Measurements from ENCODE around the gene PPIF.

Gene PPIF

GRCh38 chr10:79313911-79314439 is 33.3 kb upstream of the PPIF start:
- POLR2A ChIA-PET: no interaction called here
- DNase-seq (ENCODE audit: extremely low spot score): no peak
- CTCF ChIA-PET: no interaction called here
- TF ChIP-seq BHLHE40 (IDR thresholded peaks at IDR 0.05; ENCODE audit: borderline replicate concordance) (no peak), FOXA1 (IDR thresholded peaks at IDR 0.05) (no peak)

- POLR2A ChIA-PET: no interaction called here
- DNase-seq (ENCODE audit: extremely low spot score): no peak
- no peak for TF ChIP-seq FOXM1 (IDR thresholded peaks at IDR 0.05; ENCODE audit: borderline replicate concordance)
- TF ChIP-seq ZNF384 (IDR thresholded peaks at IDR 0.05): no peak
- TF ChIP-seq BHLHE40 (IDR thresholded peaks at IDR 0.05; ENCODE audit: borderline replicate concordance): no peak
- no peak for TF ChIP-seq FOXK2 (IDR thresholded peaks at IDR 0.05)
- TF ChIP-seq FOXA1 (IDR thresholded peaks at IDR 0.05): no peak
- no peak for TF ChIP-seq PKNOX1 (IDR thresholded peaks at IDR 0.05)
- no peak for TF ChIP-seq TARDBP (IDR thresholded peaks at IDR 0.05)
Measured at GRCh38 chr10:79314761-79315601, 32.3 kb upstream of the PPIF start.

GRCh38 chr10:79315602-79315920 is 31.7 kb upstream of the PPIF start:
- POLR2A ChIA-PET: no interaction called here
- TF ChIP-seq BHLHE40 (IDR thresholded peaks at IDR 0.05; ENCODE audit: borderline replicate concordance) (no peak), ZNF384 (IDR thresholded peaks at IDR 0.05) (no peak), SP1 (IDR thresholded peaks at IDR 0.05) (no peak), FOXM1 (IDR thresholded peaks at IDR 0.05; ENCODE audit: borderline replicate concordance) (no peak), TARDBP (IDR thresholded peaks at IDR 0.05) (no peak), SUZ12 (IDR thresholded peaks at IDR 0.05) (no peak), ELF4 (IDR thresholded peaks at IDR 0.05) (no peak), NFRKB (IDR thresholded peaks at IDR 0.05) (no peak), FOXK2 (IDR thresholded peaks at IDR 0.05) (no peak), PKNOX1 (IDR thresholded peaks at IDR 0.05) (no peak), FOXA1 (IDR thresholded peaks at IDR 0.05) (no peak), LEF1 (IDR thresholded peaks at IDR 0.05; ENCODE audit: borderline replicate concordance) (no peak), ARNT (IDR thresholded peaks at IDR 0.05) (no peak), CTBP1 (IDR thresholded peaks at IDR 0.05; ENCODE audit: borderline replicate concordance) (no peak), HDGF (IDR thresholded peaks at IDR 0.05; ENCODE audit: borderline replicate concordance) (no peak)
- no peak for DNase-seq (ENCODE audit: extremely low spot score)
- CTCF ChIA-PET: interaction anchor here (0.7 kb wide), 1 partner anchor 43 kb away, joined by 3 read pairs; no protein-coding TSS in a partner anchor

More at GRCh38 chr10:79314761-79315601, 32.3 kb upstream of the PPIF start:
- CTCF ChIA-PET: interaction anchor here (0.7 kb wide), 1 partner anchor 42 kb away, joined by 3 read pairs; no protein-coding TSS in a partner anchor

GRCh38 chr10:79316671-79317431 is 30.4 kb upstream of the PPIF start:
- ChIA-PET POLR2A (no interaction called here), CTCF (no interaction called here)
- TF ChIP-seq FOXK2 (IDR thresholded peaks at IDR 0.05) (no peak), SP1 (IDR thresholded peaks at IDR 0.05) (no peak), SUZ12 (IDR thresholded peaks at IDR 0.05) (no peak), HDGF (IDR thresholded peaks at IDR 0.05; ENCODE audit: borderline replicate concordance) (no peak), ARNT (IDR thresholded peaks at IDR 0.05) (no peak), FOXA1 (IDR thresholded peaks at IDR 0.05) (no peak), NFRKB (IDR thresholded peaks at IDR 0.05) (no peak), PKNOX1 (IDR thresholded peaks at IDR 0.05) (no peak), CTBP1 (IDR thresholded peaks at IDR 0.05; ENCODE audit: borderline replicate concordance) (no peak), BHLHE40 (IDR thresholded peaks at IDR 0.05; ENCODE audit: borderline replicate concordance) (no peak), ELF4 (IDR thresholded peaks at IDR 0.05) (no peak), LEF1 (IDR thresholded peaks at IDR 0.05; ENCODE audit: borderline replicate concordance) (no peak), TARDBP (IDR thresholded peaks at IDR 0.05) (no peak), L3MBTL2 (conservative IDR thresholded peaks at IDR 0.05) (no peak), FOXM1 (IDR thresholded peaks at IDR 0.05; ENCODE audit: borderline replicate concordance) (no peak), ZNF384 (IDR thresholded peaks at IDR 0.05) (no peak)
- DNase-seq (ENCODE audit: extremely low spot score): no peak

GRCh38 chr10:79318369-79318768 is 28.9 kb upstream of the PPIF start:
- ChIA-PET CTCF (no interaction called here), POLR2A (interaction anchor here (0.8 kb wide), 1 partner anchor 26 kb away, joined by 3 read pairs; no protein-coding TSS in a partner anchor)
- TF ChIP-seq SUZ12 (IDR thresholded peaks at IDR 0.05): no peak
- no peak for TF ChIP-seq FOXM1 (IDR thresholded peaks at IDR 0.05; ENCODE audit: borderline replicate concordance)
- no peak for TF ChIP-seq L3MBTL2 (conservative IDR thresholded peaks at IDR 0.05)
- TF ChIP-seq NFRKB (IDR thresholded peaks at IDR 0.05): no peak
- TF ChIP-seq ZNF384 (IDR thresholded peaks at IDR 0.05): no peak
- TF ChIP-seq BHLHE40 (IDR thresholded peaks at IDR 0.05; ENCODE audit: borderline replicate concordance): no peak
- DNase-seq (ENCODE audit: extremely low spot score): no peak
